ENCODE results near the gene MGARP. TPM values are rescaled to one million over a fixed set of nuclear protein-coding genes. Genes with fewer than 3 reads are reported as not detected.
A peak's percentile ranks its signal among the peaks of the same experiment; 100 is the strongest.

Gene MGARP
- total and polyA plus RNA-seq, 2 of the 4 experiments (the other 2 are of a cell fraction) = 34.7 to 35.0 TPM

GRCh38 chr4:139295206-139295941 lies 15.3 kb upstream of the MGARP start (continued):
- TF ChIP-seq ELK1 (IDR thresholded peaks at IDR 0.05; ENCODE audit: borderline replicate concordance, low read depth, low read length) (no peak), SMC3 (IDR thresholded peaks at IDR 0.05; ENCODE audit: low read depth, low read length) (peak; percentile 88), RAD21 (IDR thresholded peaks at IDR 0.05; ENCODE audit: low read length) (peak; percentile 86)

- H3K23ac ChIP-seq (ENCODE audit: low read depth, low read length) = no peak overlapping the region
- CTCF ChIA-PET = no interaction called here
- no peak overlapping the region for H3K18ac ChIP-seq (ENCODE audit: low read depth, low read length)
- no peaks in the 10 kb centered on the region for H4K20me1 ChIP-seq (ENCODE audit: insufficient read depth, low read length)
- H3K4me2 ChIP-seq (ENCODE audit: low read depth, low read length) = no peak overlapping the region
- POLR2A ChIA-PET (ENCODE audit: unreplicated experiment) = no interaction called here
- H2AFZ ChIP-seq (replicated peaks; ENCODE audit: low read length, poor library complexity) = no peak overlapping the region
- BruUV-seq (replicated peaks) = no TSS peak
- H2AK5ac ChIP-seq (ENCODE audit: low read depth, low read length) = no peak overlapping the region
- ATAC-seq (ENCODE audit: low read depth) = no peak
- no peaks in the 10 kb centered on the region for H3K27me3 ChIP-seq (ENCODE audit: control insufficient read depth, insufficient read depth, low read length)
- H3K4me1 ChIP-seq (ENCODE audit: control insufficient read depth, insufficient read depth, low read length) = peaks cover 3% of the 10 kb centered on the region
- no peak overlapping the region for H4K8ac ChIP-seq (ENCODE audit: low read depth in 2 of 2, low read length in 2 of 2)
- no peak overlapping the region for H4K5ac ChIP-seq (ENCODE audit: low read depth, low read length)
- no peak overlapping the region for H2AK9ac ChIP-seq (replicated peaks; ENCODE audit: low read depth, low read length, poor library complexity)
- no peak overlapping the region for H3K27ac ChIP-seq (ENCODE audit: insufficient read depth, low read length)
- no peak overlapping the region for H3K14ac ChIP-seq (replicated peaks; ENCODE audit: low read depth, low read length)
- H3K79me1 ChIP-seq (ENCODE audit: low read depth in 1 of 2, low read length in 2 of 2) = no peaks in the 10 kb centered on the region
- in situ Hi-C loops (cut with MboI; ENCODE audit: low sequenced_read_pairs) (no loop called here), dilution Hi-C loops (cut with HindIII; ENCODE audit: low sequenced_read_pairs, unreplicated experiment) (no loop called here), intact Hi-C loops (cut with micrococcal nuclease) (no loop called here)
- H2BK5ac ChIP-seq (ENCODE audit: low read depth, low read length, poor library complexity, severe bottlenecking) = no peak overlapping the region
- H3K56ac ChIP-seq (ENCODE audit: extremely low read depth, insufficient read depth, low read length) = no peak overlapping the region
- H2BK120ac ChIP-seq (ENCODE audit: low read depth, low read length) = no peak overlapping the region
- 95% methylated on average over 4 of the region's 7 CpGs; no CpG with 5 or more reads in 1 of the 2 experiments for WGBS, 2 experiments (ENCODE audit: extremely low coverage in 2 of 2, insufficient read length in 1 of 2)
- H3K4ac ChIP-seq (ENCODE audit: low read depth, low read length) = no peak overlapping the region
- H3K9ac ChIP-seq (ENCODE audit: low read depth, low read length) = no peak overlapping the region
- H3K9me1 ChIP-seq (ENCODE audit: insufficient read depth, low read length) = peaks cover 3% of the 10 kb centered on the region
- DNase-seq = peak; percentile 26
- H3K4me3 ChIP-seq (ENCODE audit: insufficient read depth, low read depth, low read length) = no peak overlapping the region
- peaks cover 8% of the 10 kb centered on the region for H3K36me3 ChIP-seq (ENCODE audit: control insufficient read depth, insufficient read depth, low read length)
- no peaks in the 10 kb centered on the region for H3K9me3 ChIP-seq (ENCODE audit: control insufficient read depth, insufficient read depth, low read length)
- no peak overlapping the region for H2BK15ac ChIP-seq (ENCODE audit: low read depth, low read length)
- H2BK20ac ChIP-seq (ENCODE audit: low read depth, low read length) = no peak overlapping the region
- H4K91ac ChIP-seq (ENCODE audit: insufficient read depth, low read depth, low read length) = no peak overlapping the region
- no peak for TF ChIP-seq MAFK (IDR thresholded peaks at IDR 0.05; ENCODE audit: low read depth, low read length)
- TF ChIP-seq RAD21 (IDR thresholded peaks at IDR 0.05; ENCODE audit: low read length) = no peak
- TF ChIP-seq RCOR1 (IDR thresholded peaks at IDR 0.05; ENCODE audit: insufficient replicate concordance, low read length) = no peak
- TF ChIP-seq CEBPB (IDR thresholded peaks at IDR 0.05; ENCODE audit: low read depth, low read length) = no peak
- TF ChIP-seq POLR2A (IDR thresholded peaks at IDR 0.05; ENCODE audit: low read depth, low read length) = no peak
- no peak for TF ChIP-seq CHD1 (IDR thresholded peaks at IDR 0.05; ENCODE audit: low read depth, low read length)
- TF ChIP-seq RFX5 (IDR thresholded peaks at IDR 0.05; ENCODE audit: low read depth, low read length) = no peak
- TF ChIP-seq CTCF (conservative IDR thresholded peaks at IDR 0.05; ENCODE audit: low read depth, low read length) = no peak
- TF ChIP-seq SMC3 (IDR thresholded peaks at IDR 0.05; ENCODE audit: low read depth, low read length) = no peak
- TF ChIP-seq FOS (IDR thresholded peaks at IDR 0.05; ENCODE audit: low read depth, low read length) = no peak
- no peak for TF ChIP-seq USF2 (IDR thresholded peaks at IDR 0.05; ENCODE audit: low read depth, low read length)
- no peak for TF ChIP-seq MXI1 (IDR thresholded peaks at IDR 0.05; ENCODE audit: borderline replicate concordance, low read depth, low read length)
Observed at GRCh38 chr4:139286186-139286698, 6.2 kb upstream of the MGARP start.

Data from IMR-90 (cell line).